ENCODE measurements around the gene TMEM219. TPM values are rescaled to one million over a fixed set of nuclear protein-coding genes. Genes with fewer than 3 reads are reported as not detected.

TMEM219 gene
- total RNA-seq, 6 experiments from 2014 or later: 49.9 to 75.9 (median 57.1) TPM

DNA sequence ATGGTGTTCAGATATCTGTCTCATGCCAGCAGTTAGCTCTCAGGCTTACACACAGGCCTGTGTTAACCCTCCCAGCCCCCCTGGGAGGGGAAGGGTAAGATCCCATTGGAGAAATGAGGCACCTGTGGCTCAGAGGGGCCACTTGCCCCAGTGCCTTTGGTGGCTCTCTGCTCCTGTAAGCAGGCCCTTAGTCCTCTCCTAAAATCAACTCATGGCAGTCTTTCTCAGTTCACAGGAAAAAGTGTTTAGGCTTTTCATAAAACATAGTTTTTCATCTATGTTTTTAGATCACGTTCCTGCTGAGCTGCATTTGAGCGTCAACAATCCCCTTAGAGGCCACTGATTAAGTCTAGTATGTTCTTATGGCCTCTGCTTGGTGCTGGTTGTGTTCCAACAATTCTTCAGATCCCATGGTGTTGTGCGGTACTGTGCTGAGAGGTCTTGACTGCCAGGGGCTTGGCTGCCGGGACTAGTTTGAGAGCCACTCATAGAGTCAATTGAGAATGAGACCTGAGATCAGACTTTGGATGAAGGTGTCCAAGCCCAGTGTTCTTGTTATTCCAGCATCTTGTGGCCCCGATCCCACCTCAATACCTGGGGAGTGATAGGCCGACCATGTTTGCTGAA is 22.4 kb downstream of the TMEM219 start:
- Histone ChIP-seq H3K36me3 (peaks cover 0 to 85% (median 44%) of the 10 kb centered on the region in 4 donors), H3K4me3 (no peak overlapping the region), H3K9me3 (no peaks in the 10 kb centered on the region), H3K27me3 (no peaks in the 10 kb centered on the region), H3K4me1 (no peaks in the 10 kb centered on the region), H3K27ac (no peak overlapping the region)
- WGBS (ENCODE audit: insufficient coverage, low coverage, low lambda C conversion rate, missing lambda C conversion rate): 80% methylated on average over 4 of the region's 6 CpGs
- ATAC-seq: no peak
- intact Hi-C loops (cut with DNase I): no loop called here
- no peak for DNase-seq
- TF ChIP-seq, protein P1, sequence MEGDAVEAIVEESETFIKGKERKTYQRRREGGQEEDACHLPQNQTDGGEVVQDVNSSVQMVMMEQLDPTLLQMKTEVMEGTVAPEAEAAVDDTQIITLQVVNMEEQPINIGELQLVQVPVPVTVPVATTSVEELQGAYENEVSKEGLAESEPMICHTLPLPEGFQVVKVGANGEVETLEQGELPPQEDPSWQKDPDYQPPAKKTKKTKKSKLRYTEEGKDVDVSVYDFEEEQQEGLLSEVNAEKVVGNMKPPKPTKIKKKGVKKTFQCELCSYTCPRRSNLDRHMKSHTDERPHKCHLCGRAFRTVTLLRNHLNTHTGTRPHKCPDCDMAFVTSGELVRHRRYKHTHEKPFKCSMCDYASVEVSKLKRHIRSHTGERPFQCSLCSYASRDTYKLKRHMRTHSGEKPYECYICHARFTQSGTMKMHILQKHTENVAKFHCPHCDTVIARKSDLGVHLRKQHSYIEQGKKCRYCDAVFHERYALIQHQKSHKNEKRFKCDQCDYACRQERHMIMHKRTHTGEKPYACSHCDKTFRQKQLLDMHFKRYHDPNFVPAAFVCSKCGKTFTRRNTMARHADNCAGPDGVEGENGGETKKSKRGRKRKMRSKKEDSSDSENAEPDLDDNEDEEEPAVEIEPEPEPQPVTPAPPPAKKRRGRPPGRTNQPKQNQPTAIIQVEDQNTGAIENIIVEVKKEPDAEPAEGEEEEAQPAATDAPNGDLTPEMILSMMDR (IDR thresholded peaks at IDR 0.05): no peak
- no peak for TF ChIP-seq POLR2A (IDR thresholded peaks at IDR 0.05)

GRCh38 chr16:29984764-29985147 is 22.9 kb downstream of the TMEM219 start:
- no peak overlapping the region for H3K27ac ChIP-seq
- DNase-seq (no peak), ATAC-seq (no peak)
- no peaks in the 10 kb centered on the region for H3K27me3 ChIP-seq
- WGBS (ENCODE audit: insufficient coverage, low coverage, low lambda C conversion rate, missing lambda C conversion rate): 94% methylated on average over 4 of the region's 5 CpGs
- peaks cover 0 to 80% (median 41%) of the 10 kb centered on the region in 4 donors for H3K36me3 ChIP-seq
- intact Hi-C loops (cut with DNase I): no loop called here
- no peaks in the 10 kb centered on the region for H3K4me1 ChIP-seq
- no peak overlapping the region for H3K4me3 ChIP-seq
- no peak for TF ChIP-seq POLR2A (IDR thresholded peaks at IDR 0.05)
- TF ChIP-seq, protein P1 (IDR thresholded peaks at IDR 0.05): no peak
- H3K9me3 ChIP-seq: no peaks in the 10 kb centered on the region

DNA sequence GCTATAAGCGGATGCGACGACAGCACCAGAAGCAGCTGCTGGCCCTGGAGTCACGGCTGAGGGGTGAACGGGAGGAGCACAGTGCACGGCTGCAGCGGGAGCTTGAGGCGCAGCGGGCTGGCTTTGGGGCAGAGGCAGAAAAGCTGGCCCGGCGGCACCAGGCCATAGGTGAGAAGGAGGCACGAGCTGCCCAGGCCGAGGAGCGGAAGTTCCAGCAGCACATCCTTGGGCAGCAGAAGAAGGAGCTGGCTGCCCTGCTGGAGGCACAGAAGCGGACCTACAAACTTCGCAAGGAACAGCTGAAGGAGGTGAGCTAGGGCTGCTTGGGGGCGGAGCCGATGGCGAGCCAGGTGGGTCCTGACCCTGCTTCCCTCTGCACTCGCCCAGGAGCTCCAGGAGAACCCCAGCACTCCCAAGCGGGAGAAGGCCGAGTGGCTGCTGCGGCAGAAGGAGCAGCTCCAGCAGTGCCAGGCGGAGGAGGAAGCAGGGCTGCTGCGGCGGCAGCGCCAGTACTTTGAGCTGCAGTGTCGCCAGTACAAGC is 23.5 kb downstream of the TMEM219 start:
- ATAC-seq: no peak
- Histone ChIP-seq H3K27me3 (no peaks in the 10 kb centered on the region), H3K4me3 (no peak overlapping the region), H3K36me3 (peaks cover 0 to 80% (median 37%) of the 10 kb centered on the region in 4 donors), H3K4me1 (no peaks in the 10 kb centered on the region), H3K9me3 (no peaks in the 10 kb centered on the region), H3K27ac (no peak overlapping the region)
- intact Hi-C loops (cut with DNase I): no loop called here
- DNase-seq: peak in 1 of 3 donors; percentile 37
- TF ChIP-seq, protein P1 (IDR thresholded peaks at IDR 0.05): no peak
- whole genome bisulfite sequencing (ENCODE audit: insufficient coverage, low coverage, low lambda C conversion rate, missing lambda C conversion rate): 96% methylated on average over 12 of the region's 28 CpGs

- no peaks in the 10 kb centered on the region for H3K9me3 ChIP-seq
- no peaks in the 10 kb centered on the region for H3K27me3 ChIP-seq
- intact Hi-C loops (cut with DNase I): no loop called here
- peaks cover 0 to 80% (median 36%) of the 10 kb centered on the region in 4 donors for H3K36me3 ChIP-seq
- no peaks in the 10 kb centered on the region for H3K4me1 ChIP-seq
- no peak for ATAC-seq
- WGBS (ENCODE audit: insufficient coverage, low coverage, low lambda C conversion rate, missing lambda C conversion rate): 100% methylated on average over 1 of the region's 20 CpGs
- no peak overlapping the region for H3K4me3 ChIP-seq
- TF ChIP-seq POLR2A (IDR thresholded peaks at IDR 0.05): no peak
- TF ChIP-seq, protein P1 (IDR thresholded peaks at IDR 0.05): no peak
- H3K27ac ChIP-seq: no peak overlapping the region
- peak in 1 of 3 donors; percentile 35 for DNase-seq
Observed at GRCh38 chr16:29986231-29986630, 24.4 kb downstream of the TMEM219 start.

Measured in right lobe of liver (tissue), 6 donors.